ENCODE measurements around the gene GOLGA6L26. TPM values are rescaled to one million over a fixed set of nuclear protein-coding genes. Genes with fewer than 3 reads are reported as not detected.
A peak's percentile ranks its signal among the peaks of the same experiment; 100 is the strongest.
"Not testable (repeated sequence)": the region's sequence is repeated elsewhere in the genome, so short reads cannot be mapped to it uniquely, and the experiment has no call there.

Gene GOLGA6L26
- total RNA-seq, 1 donor from 2014 or later = not detected

- TF ChIP-seq CTCF (IDR thresholded peaks at IDR 0.05) = no peak
- Mint-ChIP-seq H3K9me3 (ENCODE audit: low read depth) (no peaks in the 10 kb centered on the region), H3K4me3 (ENCODE audit: unreplicated experiment) (no peak overlapping the region), H3K27me3 (ENCODE audit: low read depth) (no peaks in the 10 kb centered on the region), H3K36me3 (ENCODE audit: low read depth) (no peaks in the 10 kb centered on the region), H3K4me1 (ENCODE audit: low read depth) (peaks cover 3% of the 10 kb centered on the region), H3K27ac (ENCODE audit: unreplicated experiment) (no peak overlapping the region)
- DNase-seq (ENCODE audit: low spot score) = no peak
Measured at GRCh38 chr15:23370578-23370977, 36.6 kb upstream of the GOLGA6L26 start.

GRCh38 chr15:23364261-23364660 lies 30.3 kb upstream of the GOLGA6L26 start:
- not testable (repeated sequence) for H3K27ac Mint-ChIP-seq (ENCODE audit: unreplicated experiment); DNase-seq (ENCODE audit: low spot score); H3K9me3 Mint-ChIP-seq (ENCODE audit: low read depth); H3K27me3 Mint-ChIP-seq (ENCODE audit: low read depth); H3K36me3 Mint-ChIP-seq (ENCODE audit: low read depth); H3K4me3 Mint-ChIP-seq (ENCODE audit: unreplicated experiment); H3K4me1 Mint-ChIP-seq (ENCODE audit: low read depth)

GRCh38 chr15:23362622-23363021 lies 28.6 kb upstream of the GOLGA6L26 start:
- H3K27ac Mint-ChIP-seq (ENCODE audit: unreplicated experiment); H3K27me3 Mint-ChIP-seq (ENCODE audit: low read depth); H3K9me3 Mint-ChIP-seq (ENCODE audit: low read depth); H3K4me1 Mint-ChIP-seq (ENCODE audit: low read depth); H3K36me3 Mint-ChIP-seq (ENCODE audit: low read depth); H3K4me3 Mint-ChIP-seq (ENCODE audit: unreplicated experiment); DNase-seq (ENCODE audit: low spot score): not testable (repeated sequence)

GRCh38 chr15:23354448-23354847 lies 20.5 kb upstream of the GOLGA6L26 start, which contains the start of gene GOLGA8S:
Gene GOLGA8S, plus strand, starts transcription at chr15:23354748. Its CDS starts 62 bp downstream, at chr15:23354810.
- DNase-seq (ENCODE audit: low spot score); H3K4me3 Mint-ChIP-seq (ENCODE audit: unreplicated experiment); H3K27ac Mint-ChIP-seq (ENCODE audit: unreplicated experiment); H3K36me3 Mint-ChIP-seq (ENCODE audit: low read depth); H3K4me1 Mint-ChIP-seq (ENCODE audit: low read depth); H3K9me3 Mint-ChIP-seq (ENCODE audit: low read depth); H3K27me3 Mint-ChIP-seq (ENCODE audit: low read depth): not testable (repeated sequence)

- H3K27me3 Mint-ChIP-seq (ENCODE audit: low read depth); H3K4me3 Mint-ChIP-seq (ENCODE audit: unreplicated experiment): not testable (repeated sequence)
Measured at GRCh38 chr15:23311233-23311632, 22.8 kb downstream of the GOLGA6L26 start.

GRCh38 chr15:23305921-23306320 lies 28.1 kb downstream of the GOLGA6L26 start:
- H3K36me3 Mint-ChIP-seq (ENCODE audit: low read depth); H3K27ac Mint-ChIP-seq (ENCODE audit: unreplicated experiment); H3K27me3 Mint-ChIP-seq (ENCODE audit: low read depth); H3K9me3 Mint-ChIP-seq (ENCODE audit: low read depth); DNase-seq (ENCODE audit: low spot score); H3K4me3 Mint-ChIP-seq (ENCODE audit: unreplicated experiment): not testable (repeated sequence)
- peaks cover 18% of the 10 kb centered on the region for H3K4me1 Mint-ChIP-seq (ENCODE audit: low read depth)

More at GRCh38 chr15:23311233-23311632, 22.8 kb downstream of the GOLGA6L26 start:
- H3K9me3 Mint-ChIP-seq (ENCODE audit: low read depth); H3K36me3 Mint-ChIP-seq (ENCODE audit: low read depth); H3K4me1 Mint-ChIP-seq (ENCODE audit: low read depth); H3K27ac Mint-ChIP-seq (ENCODE audit: unreplicated experiment); DNase-seq (ENCODE audit: low spot score): not testable (repeated sequence)

GRCh38 chr15:23304805-23305204 lies 29.2 kb downstream of the GOLGA6L26 start:
- not testable (repeated sequence) for H3K36me3 Mint-ChIP-seq (ENCODE audit: low read depth); H3K27ac Mint-ChIP-seq (ENCODE audit: unreplicated experiment); H3K27me3 Mint-ChIP-seq (ENCODE audit: low read depth); H3K9me3 Mint-ChIP-seq (ENCODE audit: low read depth); DNase-seq (ENCODE audit: low spot score)
- peaks cover 18% of the 10 kb centered on the region for H3K4me1 Mint-ChIP-seq (ENCODE audit: low read depth)
- peak overlapping the region; percentile 81 for H3K4me3 Mint-ChIP-seq (ENCODE audit: unreplicated experiment)

- not testable (repeated sequence) for H3K36me3 Mint-ChIP-seq (ENCODE audit: low read depth); DNase-seq (ENCODE audit: low spot score); H3K27me3 Mint-ChIP-seq (ENCODE audit: low read depth); H3K9me3 Mint-ChIP-seq (ENCODE audit: low read depth)
- H3K4me1 Mint-ChIP-seq (ENCODE audit: low read depth) = peaks cover 18% of the 10 kb centered on the region
- peak overlapping the region; percentile 76 for H3K27ac Mint-ChIP-seq (ENCODE audit: unreplicated experiment)
- peak overlapping the region; percentile 81 for H3K4me3 Mint-ChIP-seq (ENCODE audit: unreplicated experiment)
Measured at GRCh38 chr15:23304267-23304666, 29.7 kb downstream of the GOLGA6L26 start.

GRCh38 chr15:23303654-23304053 lies 30.3 kb downstream of the GOLGA6L26 start:
- H3K27me3 Mint-ChIP-seq (ENCODE audit: low read depth); H3K9me3 Mint-ChIP-seq (ENCODE audit: low read depth); H3K36me3 Mint-ChIP-seq (ENCODE audit: low read depth); DNase-seq (ENCODE audit: low spot score): not testable (repeated sequence)
- peak overlapping the region; percentile 81 for H3K4me3 Mint-ChIP-seq (ENCODE audit: unreplicated experiment)
- H3K4me1 Mint-ChIP-seq (ENCODE audit: low read depth) = peaks cover 18% of the 10 kb centered on the region
- peak overlapping the region; percentile 76 for H3K27ac Mint-ChIP-seq (ENCODE audit: unreplicated experiment)

- H3K27me3 Mint-ChIP-seq (ENCODE audit: low read depth); H3K9me3 Mint-ChIP-seq (ENCODE audit: low read depth); H3K36me3 Mint-ChIP-seq (ENCODE audit: low read depth); DNase-seq (ENCODE audit: low spot score); H3K4me3 Mint-ChIP-seq (ENCODE audit: unreplicated experiment); H3K27ac Mint-ChIP-seq (ENCODE audit: unreplicated experiment): not testable (repeated sequence)
- H3K4me1 Mint-ChIP-seq (ENCODE audit: low read depth) = peaks cover 18% of the 10 kb centered on the region
Measured at GRCh38 chr15:23303246-23303645, 30.8 kb downstream of the GOLGA6L26 start.

Measured in chondrocyte (in vitro differentiated cells).